GM12875 (cell line): ENCODE results near the gene RARRES2.
"Not testable (repeated sequence)": the region's sequence is repeated elsewhere in the genome, so short reads cannot be mapped to it uniquely, and the experiment has no call there.

Source experiments
- H3K4me3 ChIP-seq: one replicate; pipeline ENCODE4 v1.5.1; 2011; ENCODE audit warnings: low read depth, low read length, control low read depth
- CTCF ChIP-seq: IDR thresholded peaks from 2 replicates; pipeline ENCODE4 v1.5.1; 2011; ENCODE audit warnings: low read depth, mild to moderate bottlenecking, control low read depth, inconsistent platforms, low read length, moderate library complexity, borderline replicate concordance; ENCODE audit not compliant: insufficient read depth

RARRES2 gene

GRCh38 chr7:150307904-150308303, 33.5 kb downstream of the RARRES2 start:
- H3K4me3 ChIP-seq: no peak overlapping the region
- TF ChIP-seq CTCF: no peak

- TF ChIP-seq CTCF: no peak
- H3K4me3 ChIP-seq: no peak overlapping the region
Measured at GRCh38 chr7:150307129-150307528, 34.3 kb downstream of the RARRES2 start.

- H3K4me3 ChIP-seq: not testable (repeated sequence)
Measured at GRCh38 chr7:150306377-150306776, 35.1 kb downstream of the RARRES2 start.

- not testable (repeated sequence) for H3K4me3 ChIP-seq
Measured at GRCh38 chr7:150305903-150306284, 35.5 kb downstream of the RARRES2 start.

GRCh38 chr7:150305259-150305902, 36.0 kb downstream of the RARRES2 start:
- H3K4me3 ChIP-seq: not testable (repeated sequence)

- not testable (repeated sequence) for H3K4me3 ChIP-seq
Measured at GRCh38 chr7:150304499-150305258, 36.8 kb downstream of the RARRES2 start.

- H3K4me3 ChIP-seq: not testable (repeated sequence)
Measured at GRCh38 chr7:150302908-150303310, 38.5 kb downstream of the RARRES2 start.

- not testable (repeated sequence) for H3K4me3 ChIP-seq
Measured at GRCh38 chr7:150297978-150298377, 43.5 kb downstream of the RARRES2 start.

- H3K4me3 ChIP-seq: not testable (repeated sequence)
Measured at GRCh38 chr7:150296802-150297201, 44.6 kb downstream of the RARRES2 start.

- not testable (repeated sequence) for H3K4me3 ChIP-seq
Measured at GRCh38 chr7:150295614-150296013, 45.8 kb downstream of the RARRES2 start.

GRCh38 chr7:150295027-150295426, 46.4 kb downstream of the RARRES2 start:
- H3K4me3 ChIP-seq: not testable (repeated sequence)

- not testable (repeated sequence) for H3K4me3 ChIP-seq
Measured at GRCh38 chr7:150290317-150290716, 51.1 kb downstream of the RARRES2 start.

GRCh38 chr7:150288816-150289215, 52.6 kb downstream of the RARRES2 start:
- not testable (repeated sequence) for H3K4me3 ChIP-seq
